ENCODE measurements around the gene SLC35F4. TPM values are rescaled to one million over a fixed set of nuclear protein-coding genes. Genes with fewer than 3 reads are reported as not detected.

SLC35F4 gene
- not detected in 5 replicates for total RNA-seq (2022; extraction: Qiagen RNA extraction; ENCODE audit: low read depth)

GRCh38 chr14:57865403-57866198 lies at the start of gene SLC35F4:
Gene SLC35F4 (minus strand): TSS chr14:57866092.

